Neural cell (in vitro differentiated cells): ENCODE results near the gene OPN1SW.

Experiments
- EP300 ChIP-seq: fragments of 450-650 bp; conservative IDR thresholded peaks from 2 replicates; pipeline ENCODE4 v1.6.1; 2014; ENCODE audit warnings: antibody characterized with exemption, mild to moderate bottlenecking, moderate library complexity; ENCODE audit not compliant: poor library complexity, severe bottlenecking
- EZH2 ChIP-seq: fragments of 200-600, 300-800 bp; shearing (Covaris generic), sonication (generic); IDR thresholded peaks from 2 replicates; pipeline ENCODE4 v1.6.1; 2014; ENCODE audit warnings: antibody characterized with exemption, low read length, borderline replicate concordance, mild to moderate bottlenecking; ENCODE audit not compliant: insufficient read depth, poor library complexity, severe bottlenecking
- MXI1 ChIP-seq: fragments of 450-650 bp; conservative IDR thresholded peaks from 2 replicates; pipeline ENCODE4 v1.6.1; 2014; ENCODE audit warnings: antibody characterized with exemption, mild to moderate bottlenecking; ENCODE audit not compliant: poor library complexity, severe bottlenecking
- POLR2AphosphoS5 ChIP-seq: IDR thresholded peaks from 2 replicates; pipeline ENCODE4 v1.6.1; 2012
- RAD21 ChIP-seq: fragments of 450-650 bp; conservative IDR thresholded peaks from 2 replicates; pipeline ENCODE4 v1.6.1; 2014; ENCODE audit warnings: antibody characterized with exemption, mild to moderate bottlenecking, moderate library complexity
- TAF1 ChIP-seq: IDR thresholded peaks from 2 replicates; pipeline ENCODE4 v1.6.1; 2012; ENCODE audit warnings: low read depth
- TF ChIP-seq, protein P1 (sequence below): IDR thresholded peaks from 2 replicates; pipeline ENCODE4 v1.6.1; 2012; ENCODE audit warnings: borderline replicate concordance
- TF ChIP-seq, protein P2 (sequence below): fragments of 450-650 bp; IDR thresholded peaks from 2 replicates; pipeline ENCODE4 v1.5.1; 2014; ENCODE audit warnings: antibody characterized with exemption, mild to moderate bottlenecking, moderate library complexity; ENCODE audit not compliant: poor library complexity, severe bottlenecking

DNA sequence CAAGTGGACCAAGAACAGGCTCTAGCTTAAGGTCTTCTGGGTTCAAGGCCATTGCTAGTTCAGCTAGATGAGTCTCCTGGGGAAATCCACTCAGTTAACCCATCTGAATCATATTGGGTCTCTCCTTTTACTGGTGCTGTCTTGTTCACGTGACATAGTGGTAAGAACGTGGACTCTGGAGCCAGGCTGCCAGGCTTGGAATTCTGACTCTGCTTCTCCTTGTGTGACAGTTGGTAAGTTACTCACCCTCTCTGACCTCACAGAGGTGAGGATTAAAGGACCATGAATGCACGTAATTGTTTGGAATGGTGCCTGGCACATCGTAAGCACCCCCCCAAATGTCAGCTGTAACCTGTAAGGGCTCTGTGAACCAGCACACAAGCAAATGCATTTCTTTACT is 46.1 kb downstream of the OPN1SW start:
- TF ChIP-seq, protein P1, sequence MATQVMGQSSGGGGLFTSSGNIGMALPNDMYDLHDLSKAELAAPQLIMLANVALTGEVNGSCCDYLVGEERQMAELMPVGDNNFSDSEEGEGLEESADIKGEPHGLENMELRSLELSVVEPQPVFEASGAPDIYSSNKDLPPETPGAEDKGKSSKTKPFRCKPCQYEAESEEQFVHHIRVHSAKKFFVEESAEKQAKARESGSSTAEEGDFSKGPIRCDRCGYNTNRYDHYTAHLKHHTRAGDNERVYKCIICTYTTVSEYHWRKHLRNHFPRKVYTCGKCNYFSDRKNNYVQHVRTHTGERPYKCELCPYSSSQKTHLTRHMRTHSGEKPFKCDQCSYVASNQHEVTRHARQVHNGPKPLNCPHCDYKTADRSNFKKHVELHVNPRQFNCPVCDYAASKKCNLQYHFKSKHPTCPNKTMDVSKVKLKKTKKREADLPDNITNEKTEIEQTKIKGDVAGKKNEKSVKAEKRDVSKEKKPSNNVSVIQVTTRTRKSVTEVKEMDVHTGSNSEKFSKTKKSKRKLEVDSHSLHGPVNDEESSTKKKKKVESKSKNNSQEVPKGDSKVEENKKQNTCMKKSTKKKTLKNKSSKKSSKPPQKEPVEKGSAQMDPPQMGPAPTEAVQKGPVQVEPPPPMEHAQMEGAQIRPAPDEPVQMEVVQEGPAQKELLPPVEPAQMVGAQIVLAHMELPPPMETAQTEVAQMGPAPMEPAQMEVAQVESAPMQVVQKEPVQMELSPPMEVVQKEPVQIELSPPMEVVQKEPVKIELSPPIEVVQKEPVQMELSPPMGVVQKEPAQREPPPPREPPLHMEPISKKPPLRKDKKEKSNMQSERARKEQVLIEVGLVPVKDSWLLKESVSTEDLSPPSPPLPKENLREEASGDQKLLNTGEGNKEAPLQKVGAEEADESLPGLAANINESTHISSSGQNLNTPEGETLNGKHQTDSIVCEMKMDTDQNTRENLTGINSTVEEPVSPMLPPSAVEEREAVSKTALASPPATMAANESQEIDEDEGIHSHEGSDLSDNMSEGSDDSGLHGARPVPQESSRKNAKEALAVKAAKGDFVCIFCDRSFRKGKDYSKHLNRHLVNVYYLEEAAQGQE: no peak
- TF ChIP-seq, protein P2, sequence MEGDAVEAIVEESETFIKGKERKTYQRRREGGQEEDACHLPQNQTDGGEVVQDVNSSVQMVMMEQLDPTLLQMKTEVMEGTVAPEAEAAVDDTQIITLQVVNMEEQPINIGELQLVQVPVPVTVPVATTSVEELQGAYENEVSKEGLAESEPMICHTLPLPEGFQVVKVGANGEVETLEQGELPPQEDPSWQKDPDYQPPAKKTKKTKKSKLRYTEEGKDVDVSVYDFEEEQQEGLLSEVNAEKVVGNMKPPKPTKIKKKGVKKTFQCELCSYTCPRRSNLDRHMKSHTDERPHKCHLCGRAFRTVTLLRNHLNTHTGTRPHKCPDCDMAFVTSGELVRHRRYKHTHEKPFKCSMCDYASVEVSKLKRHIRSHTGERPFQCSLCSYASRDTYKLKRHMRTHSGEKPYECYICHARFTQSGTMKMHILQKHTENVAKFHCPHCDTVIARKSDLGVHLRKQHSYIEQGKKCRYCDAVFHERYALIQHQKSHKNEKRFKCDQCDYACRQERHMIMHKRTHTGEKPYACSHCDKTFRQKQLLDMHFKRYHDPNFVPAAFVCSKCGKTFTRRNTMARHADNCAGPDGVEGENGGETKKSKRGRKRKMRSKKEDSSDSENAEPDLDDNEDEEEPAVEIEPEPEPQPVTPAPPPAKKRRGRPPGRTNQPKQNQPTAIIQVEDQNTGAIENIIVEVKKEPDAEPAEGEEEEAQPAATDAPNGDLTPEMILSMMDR: no peak
- TF ChIP-seq EZH2: no peak
- TF ChIP-seq RAD21: no peak
- no peak for TF ChIP-seq TAF1
- TF ChIP-seq MXI1: no peak
- no peak for TF ChIP-seq EP300
- TF ChIP-seq POLR2AphosphoS5: no peak
